Stimulated activated CD8-positive, alpha-beta memory T cell treated with anti-CD3 and anti-CD28 coated beads, Interleukin-7, amount 100 ng/mL, for 48 hours (primary cell): Measurements from ENCODE around the gene KEL.
"Not testable (repeated sequence)": the region's sequence is repeated elsewhere in the genome, so short reads cannot be mapped to it uniquely, and the experiment has no call there.

Source experiments
- DNase-seq, 2 donors: peaks; one replicate each; pipeline ENCODE4 v3.0.0-alpha.2; 2020; ENCODE audit warnings: low read depth in 1 of 2; ENCODE audit errors: extremely low read depth in 1 of 2

The KEL gene, protein sequence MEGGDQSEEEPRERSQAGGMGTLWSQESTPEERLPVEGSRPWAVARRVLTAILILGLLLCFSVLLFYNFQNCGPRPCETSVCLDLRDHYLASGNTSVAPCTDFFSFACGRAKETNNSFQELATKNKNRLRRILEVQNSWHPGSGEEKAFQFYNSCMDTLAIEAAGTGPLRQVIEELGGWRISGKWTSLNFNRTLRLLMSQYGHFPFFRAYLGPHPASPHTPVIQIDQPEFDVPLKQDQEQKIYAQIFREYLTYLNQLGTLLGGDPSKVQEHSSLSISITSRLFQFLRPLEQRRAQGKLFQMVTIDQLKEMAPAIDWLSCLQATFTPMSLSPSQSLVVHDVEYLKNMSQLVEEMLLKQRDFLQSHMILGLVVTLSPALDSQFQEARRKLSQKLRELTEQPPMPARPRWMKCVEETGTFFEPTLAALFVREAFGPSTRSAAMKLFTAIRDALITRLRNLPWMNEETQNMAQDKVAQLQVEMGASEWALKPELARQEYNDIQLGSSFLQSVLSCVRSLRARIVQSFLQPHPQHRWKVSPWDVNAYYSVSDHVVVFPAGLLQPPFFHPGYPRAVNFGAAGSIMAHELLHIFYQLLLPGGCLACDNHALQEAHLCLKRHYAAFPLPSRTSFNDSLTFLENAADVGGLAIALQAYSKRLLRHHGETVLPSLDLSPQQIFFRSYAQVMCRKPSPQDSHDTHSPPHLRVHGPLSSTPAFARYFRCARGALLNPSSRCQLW

DNA sequence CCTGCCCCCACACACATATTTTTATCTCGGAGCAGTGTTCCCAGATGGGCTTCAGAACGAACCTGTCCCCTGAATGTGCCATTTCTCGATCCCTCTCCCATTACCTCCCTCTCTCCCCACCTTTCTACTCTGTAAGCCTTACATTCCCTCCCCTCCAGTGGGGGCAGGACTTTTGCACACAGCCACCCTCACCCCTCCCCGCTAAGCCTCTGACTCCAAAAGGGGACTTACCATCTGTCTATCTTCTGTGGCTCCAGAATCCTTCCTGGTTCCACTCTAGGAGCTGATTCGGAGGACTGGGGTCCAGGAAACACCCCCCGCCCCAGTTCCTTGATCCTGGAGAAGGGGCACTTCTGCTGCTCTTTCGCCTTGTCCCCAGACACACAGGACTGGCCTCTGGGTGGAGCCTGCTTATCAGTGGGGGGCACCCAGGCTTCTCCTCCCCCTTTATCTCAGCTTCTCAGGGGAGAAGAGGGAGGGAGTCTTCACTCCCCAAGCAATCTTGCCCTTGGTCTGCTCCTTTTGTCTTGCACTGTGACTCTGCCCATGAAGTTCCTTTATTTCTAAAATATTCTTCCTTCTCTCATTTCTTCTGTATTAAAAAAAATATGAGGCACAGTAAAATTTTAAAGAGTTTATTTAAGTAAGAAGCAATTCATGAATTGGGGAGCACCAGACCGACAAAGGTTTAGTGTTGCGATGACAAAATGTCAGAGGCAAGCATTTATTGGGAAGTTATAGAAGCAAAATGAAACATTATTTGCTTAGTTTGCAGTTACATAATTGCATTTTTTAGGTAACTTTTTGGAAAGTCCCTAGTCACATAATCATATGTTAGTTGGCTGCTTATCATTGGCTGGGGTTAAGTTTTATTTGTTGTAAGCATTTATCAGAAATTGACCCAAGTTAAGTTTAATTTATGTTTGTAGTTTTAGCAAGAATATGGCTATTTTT is at the start of gene KEL:
Gene KEL (minus strand): TSS at position 391 of the 954 bp plus-strand sequence. CDS start 157 bp downstream, at position 234.
- no peak for DNase-seq

- DNase-seq = peak; percentile 52 to 59
Measured at GRCh38 chr7:143008007-143008901, 46.1 kb upstream of the KEL start.

DNA sequence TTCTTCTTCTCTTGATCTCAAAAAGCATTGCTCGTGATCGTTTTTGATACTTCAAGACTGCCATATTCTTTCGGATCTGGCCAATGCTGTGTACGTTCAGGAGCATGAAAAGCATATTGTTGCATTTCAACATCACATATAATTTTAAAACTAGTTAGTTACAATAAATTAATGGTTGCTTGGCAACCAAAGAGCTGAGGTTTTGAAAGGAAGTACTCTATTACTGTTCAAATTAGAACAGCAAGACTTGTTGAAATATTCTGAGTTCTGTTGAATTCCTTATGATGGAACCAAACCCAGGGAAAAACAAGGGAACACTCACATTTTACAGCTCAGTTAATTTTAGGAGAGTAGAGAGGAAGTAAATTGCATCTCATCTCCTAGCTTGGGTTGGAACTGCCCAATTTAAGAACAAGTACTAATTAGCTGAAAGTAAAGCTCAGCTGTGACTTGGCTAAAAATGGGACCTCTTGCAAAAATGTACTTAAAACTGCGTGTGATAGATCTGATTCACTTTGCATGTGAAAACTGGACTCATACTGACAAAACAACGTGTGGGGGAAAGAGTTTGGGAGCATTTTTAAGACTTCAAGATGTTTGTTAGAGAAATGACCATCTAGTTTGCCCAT is 43.6 kb upstream of the KEL start:
- no peak for DNase-seq

GRCh38 chr7:143003393-143004051 is 41.4 kb upstream of the KEL start:
- peak in 1 of 2 donors; percentile 9 for DNase-seq

GRCh38 chr7:143002898-143003297 is 40.7 kb upstream of the KEL start:
- no peak for DNase-seq

DNA sequence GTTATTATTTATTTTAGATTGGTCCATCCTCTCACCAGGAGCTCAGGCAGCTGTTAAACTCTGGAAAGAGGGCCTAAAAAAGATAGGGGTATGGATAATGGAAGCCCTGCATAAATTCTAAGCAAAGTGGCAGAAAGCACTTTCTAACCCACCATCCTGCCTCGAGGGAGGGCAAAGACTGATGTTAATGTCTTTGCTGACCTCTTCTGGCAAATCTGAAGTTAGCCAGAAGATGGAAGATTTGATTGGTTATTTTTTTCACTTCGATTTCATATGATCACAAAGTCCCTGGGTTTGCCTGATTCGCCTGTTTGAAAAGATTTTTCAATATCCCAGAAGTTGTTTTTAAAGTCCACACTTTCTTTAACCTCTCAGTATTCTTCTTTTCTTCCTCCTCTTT is 39.9 kb upstream of the KEL start:
- no peak for DNase-seq

- DNase-seq = no peak
Measured at GRCh38 chr7:143000648-143001047, 38.5 kb upstream of the KEL start.

GRCh38 chr7:142999793-143000192 is 37.6 kb upstream of the KEL start:
- DNase-seq = no peak

DNA sequence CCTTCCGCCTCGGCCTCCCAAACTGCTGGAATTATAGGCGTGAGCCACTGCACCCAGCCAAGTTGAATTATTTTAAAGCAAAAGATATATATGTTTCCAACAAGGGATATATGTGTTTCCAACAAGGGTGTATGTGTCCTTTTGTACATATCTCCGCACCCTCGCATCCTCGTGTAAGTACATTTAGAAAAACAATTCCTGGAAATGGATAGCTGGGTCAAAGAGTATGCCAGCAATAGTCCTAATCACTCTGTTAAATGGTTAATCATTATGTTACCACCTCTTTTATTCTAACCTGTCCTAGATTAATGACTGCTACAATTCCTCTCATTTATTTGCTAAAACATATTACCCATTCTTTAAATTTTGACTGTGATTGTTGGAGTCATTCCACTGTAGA is 36.8 kb upstream of the KEL start:
- no peak for DNase-seq

- DNase-seq = no peak
Measured at GRCh38 chr7:142997456-142997989, 35.4 kb upstream of the KEL start.

DNA sequence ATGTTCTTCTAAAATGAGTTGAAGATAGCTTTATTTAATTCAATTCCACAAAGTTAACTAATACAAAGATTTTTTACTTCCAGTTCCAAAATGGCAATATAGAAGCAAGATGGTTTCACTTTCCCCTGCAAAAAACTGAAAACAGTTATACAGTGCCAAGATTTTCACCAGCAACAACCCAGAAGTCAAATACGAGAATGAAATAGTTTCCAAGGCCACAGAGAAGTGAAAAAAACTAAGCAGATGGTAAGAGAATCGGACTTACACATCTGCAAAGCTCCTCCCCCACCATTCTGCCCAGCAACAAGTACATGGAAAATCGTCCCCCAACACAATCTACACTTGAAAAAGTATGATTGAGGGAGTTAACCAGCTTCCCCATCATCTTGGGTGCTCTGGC is 30.3 kb upstream of the KEL start:
- DNase-seq = no peak

DNA sequence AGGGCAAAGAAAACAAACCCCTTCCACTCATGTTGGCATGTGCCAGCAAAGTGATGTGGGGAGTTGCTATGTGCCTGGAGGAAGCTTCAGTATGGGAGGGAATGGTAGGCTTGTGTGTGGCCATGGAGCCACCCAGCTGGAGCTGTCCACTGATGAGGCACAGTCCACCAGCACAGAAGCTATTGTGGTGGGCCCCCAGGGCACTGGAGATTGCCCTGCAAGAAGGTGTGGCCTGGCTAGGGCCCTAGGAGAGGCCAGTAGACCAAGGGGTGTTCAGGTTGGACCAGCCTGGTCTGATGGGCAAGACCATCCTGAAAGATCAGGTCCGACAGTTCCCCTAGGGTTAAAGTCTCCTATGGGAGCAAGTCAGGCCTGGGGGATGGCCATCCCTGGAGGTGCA is 22.1 kb upstream of the KEL start:
- no peak for DNase-seq

DNA sequence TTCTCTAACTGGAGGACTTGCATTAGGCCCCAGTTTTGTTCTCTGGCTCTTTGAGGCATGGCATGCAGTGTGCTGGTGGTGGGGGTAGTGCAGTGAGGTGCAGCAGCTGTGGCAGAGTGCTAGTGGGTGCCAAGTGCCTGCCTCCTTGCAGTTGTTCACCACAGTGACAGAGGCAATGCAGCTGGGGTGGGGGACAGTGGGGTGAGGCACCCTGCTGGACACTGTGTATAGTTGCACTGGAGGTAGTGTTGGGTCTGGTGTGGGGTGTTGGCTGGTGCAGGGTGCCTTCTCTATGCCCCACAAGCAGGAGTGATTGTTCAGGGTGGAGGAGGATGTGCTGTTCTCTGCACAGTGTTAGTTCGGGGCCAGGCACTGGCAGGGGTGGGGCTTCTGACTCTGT is 21.7 kb upstream of the KEL start:
- no peak for DNase-seq

DNA sequence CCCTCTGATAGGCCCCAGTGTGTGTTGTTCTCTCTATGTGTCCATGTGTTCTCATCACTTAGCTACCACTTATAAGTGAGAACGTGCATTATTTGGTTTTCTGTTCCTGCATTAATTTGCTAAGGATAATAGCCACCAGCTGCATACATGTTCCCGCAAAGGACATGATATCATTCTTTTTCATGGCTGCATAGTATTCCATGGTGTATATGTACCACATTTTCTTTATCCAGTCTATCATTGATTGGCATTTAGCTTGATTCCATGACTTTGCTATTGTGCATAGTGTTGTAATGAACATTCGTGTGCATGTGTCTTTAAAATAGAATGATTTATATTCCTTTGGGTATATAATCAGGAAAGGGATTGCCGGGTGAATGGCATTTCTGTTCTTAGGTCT is 16.2 kb upstream of the KEL start:
- DNase-seq = not testable (repeated sequence)

GRCh38 chr7:142974626-142975025 is 12.5 kb upstream of the KEL start:
- DNase-seq = no peak

GRCh38 chr7:142969183-142969582 is 7.0 kb upstream of the KEL start:
- no peak for DNase-seq

DNA sequence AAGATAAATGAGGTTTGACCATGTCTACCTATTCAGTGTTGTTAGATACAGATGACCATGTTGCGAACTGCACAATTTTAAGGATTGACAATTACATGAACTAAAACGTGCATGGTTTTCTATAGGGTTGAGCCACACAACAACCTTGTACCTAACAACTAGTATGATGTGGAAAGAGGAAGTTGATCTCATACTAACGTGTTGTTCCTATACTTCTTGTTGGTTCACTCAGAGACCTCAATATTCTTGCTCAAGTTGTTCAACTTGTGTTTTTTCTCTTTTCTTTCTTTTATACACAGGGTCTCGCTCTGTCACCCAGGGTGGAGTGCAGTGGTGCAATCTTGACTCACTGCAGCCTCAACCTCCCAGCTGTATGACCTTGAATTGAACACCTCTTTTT is 6.1 kb upstream of the KEL start:
- DNase-seq = no peak

GRCh38 chr7:142964502-142965246 is 2.5 kb upstream of the KEL start:
- DNase-seq = no peak
